Spleen (tissue), 11 donors: ENCODE measurements around the gene SPRN. TPM values are rescaled to one million over a fixed set of nuclear protein-coding genes. Genes with fewer than 3 reads are reported as not detected.

Source experiments
- DNase-seq: peaks from one replicate; pipeline ENCODE4 v3.0.0-alpha.2; 2020
- H3K27ac ChIP-seq, 8 donors: fragments of 200-600 bp; sonication (generic) in 7 of 8; 1 replicate in 4 of 8; 2 replicates in 4 of 8; pipeline versions ENCODE4 v1.5.0 to v1.8.0; 2016 to 2021; ENCODE audit warnings: inconsistent platforms in 4 of 8, mild to moderate bottlenecking in 4 of 8, moderate library complexity in 1 of 8
- H3K27me3 ChIP-seq, 7 donors: fragments of 200-600 bp; sonication (generic) in 6 of 7; replicated peaks in 1 of 7; 1 replicate in 4 of 7; 2 replicates in 3 of 7; pipeline versions ENCODE4 v1.5.0 to v1.8.0; 2016 to 2021; ENCODE audit warnings: inconsistent platforms in 3 of 7, mild to moderate bottlenecking in 1 of 7
- H3K36me3 ChIP-seq, 6 donors: fragments of 200-600 bp; sonication (generic) in 5 of 6; 1 replicate in 4 of 6; 2 replicates in 2 of 6; pipeline versions ENCODE4 v1.5.0 to v1.8.0; 2016 to 2021; ENCODE audit warnings: inconsistent platforms in 2 of 6
- H3K4me1 ChIP-seq, 6 donors: fragments of 200-600 bp; sonication (generic) in 5 of 6; 1 replicate in 3 of 6; 2 replicates in 3 of 6; pipeline versions ENCODE4 v1.5.0 to v1.8.0; 2016 to 2021; ENCODE audit warnings: inconsistent platforms in 3 of 6
- H3K4me3 ChIP-seq, 8 donors: fragments of 200-600 bp; sonication (generic) in 7 of 8; 1 replicate in 4 of 8; 2 replicates in 4 of 8; pipeline versions ENCODE4 v1.5.0 to v1.8.0; 2016 to 2021; ENCODE audit warnings: inconsistent platforms in 4 of 8, mild to moderate bottlenecking in 4 of 8, moderate library complexity in 2 of 8
- H3K9me3 ChIP-seq, 8 donors: fragments of 200-600 bp; sonication (generic) in 7 of 8; 1 replicate in 4 of 8; 2 replicates in 4 of 8; pipeline versions ENCODE4 v1.5.0 to v1.8.0; 2016 to 2021; ENCODE audit warnings: inconsistent platforms in 4 of 8
- CTCF ChIP-seq, 11 experiments: fragments of 200-600 bp in 7 of 11; fragments of 450-650 bp in 4 of 11; sonication (generic) in 4 of 11; IDR thresholded peaks in 8 of 11; conservative IDR thresholded peaks in 3 of 11; 1 replicate in 7 of 11; 2 replicates in 4 of 11; pipeline versions ENCODE4 v1.4.0 to v1.8.0; 2016 to 2021; ENCODE audit warnings: antibody characterized with exemption in 11 of 11, inconsistent platforms in 4 of 11, mild to moderate bottlenecking in 1 of 11
- POLR2A ChIP-seq, 3 donors: fragments of 450-650 bp; IDR thresholded peaks; one replicate each; pipeline ENCODE4 v1.5.1; 2017; ENCODE audit warnings: antibody characterized with exemption in 3 of 3, mild to moderate bottlenecking in 1 of 3
- POLR2AphosphoS5 ChIP-seq, 3 donors: sonication (generic); formaldehyde crosslinking; IDR thresholded peaks; one replicate each; pipeline ENCODE4 v1.5.1; 2017; ENCODE audit warnings: antibody characterized with exemption in 3 of 3
- WGBS, 5 donors: extraction: QIAGEN DNeasy Blood & Tissue Kit in 3 of 5; methylation state at CpG; one replicate each; pipeline versions ENCODE4 v1.1.5 to v1.1.7; 2013 to 2018; 5-methylcytosine and 5-hydroxymethylcytosine counted together
- intact Hi-C: fragments of 100-400 bp; cut with DNase I; formaldehyde crosslinking; loops from one replicate; pipeline ENCODE4 v1.15.0; 2023; ENCODE audit warnings: low total_unique reads
- polyA plus RNA-seq, 3 donors: library from polyadenylated mRNA; stranded (reverse); fragments of 200-250 nt; gene quantifications; one replicate each; pipeline ENCODE4 v1.2.1, GENCODE V29; 2013
- total RNA-seq, 7 donors: library from RNA; depleted of rRNA in 3 of 7; stranded (reverse); fragments of >200 nt in 3 of 7; fragmentation: NEBNext Ultra II Directional in 4 of 7; extraction: Animal tissue kit (Norgen Biotek cat#: 25700) in 4 of 7; gene quantifications; one replicate each; pipeline versions ENCODE4 v1.1.0 to v1.2.1, GENCODE V29; 2016 to 2021
- donor health status: healthy with polysubstance abuse.
- donor health status: DM: no; HTN: no; CAD: no; lungs with moderate emphysema.
- donor health status: DM: no; HTN: no; CAD: no.
- donor health status: Bipolar disorder and iron deficiency.
- donor health status: healthy.
- donor health status: DM: no; HTN: no; CAD: no.
- donor health status: DM: yes; HTN: yes; CAD: no.

The SPRN gene
- total and polyA plus RNA-seq, 10 donors = 0.14 to 0.58 (median 0.21) TPM; not detected in 4

GRCh38 chr10:133458021-133458709 is 33.7 kb upstream of the SPRN start:
- no peaks in the 10 kb centered on the region for H3K36me3 ChIP-seq
- H3K9me3 ChIP-seq = no peaks in the 10 kb centered on the region
- TF ChIP-seq CTCF (IDR thresholded peaks at IDR 0.05 in 8 of 11, conservative IDR thresholded peaks at IDR 0.05 in 3 of 11) = no peak
- TF ChIP-seq POLR2A (IDR thresholded peaks at IDR 0.05) = no peak
- no peak for TF ChIP-seq POLR2AphosphoS5 (IDR thresholded peaks at IDR 0.05)
- H3K4me3 ChIP-seq = no peak overlapping the region
- no peak overlapping the region for H3K27ac ChIP-seq
- no peaks in the 10 kb centered on the region for H3K27me3 ChIP-seq
- 85 to 93% (median 91%) methylated on average over 20 to 40 of the region's 40 CpGs for WGBS, 5 donors
- intact Hi-C loops = no loop called here
- H3K4me1 ChIP-seq = no peaks in the 10 kb centered on the region
- DNase-seq = no peak

DNA sequence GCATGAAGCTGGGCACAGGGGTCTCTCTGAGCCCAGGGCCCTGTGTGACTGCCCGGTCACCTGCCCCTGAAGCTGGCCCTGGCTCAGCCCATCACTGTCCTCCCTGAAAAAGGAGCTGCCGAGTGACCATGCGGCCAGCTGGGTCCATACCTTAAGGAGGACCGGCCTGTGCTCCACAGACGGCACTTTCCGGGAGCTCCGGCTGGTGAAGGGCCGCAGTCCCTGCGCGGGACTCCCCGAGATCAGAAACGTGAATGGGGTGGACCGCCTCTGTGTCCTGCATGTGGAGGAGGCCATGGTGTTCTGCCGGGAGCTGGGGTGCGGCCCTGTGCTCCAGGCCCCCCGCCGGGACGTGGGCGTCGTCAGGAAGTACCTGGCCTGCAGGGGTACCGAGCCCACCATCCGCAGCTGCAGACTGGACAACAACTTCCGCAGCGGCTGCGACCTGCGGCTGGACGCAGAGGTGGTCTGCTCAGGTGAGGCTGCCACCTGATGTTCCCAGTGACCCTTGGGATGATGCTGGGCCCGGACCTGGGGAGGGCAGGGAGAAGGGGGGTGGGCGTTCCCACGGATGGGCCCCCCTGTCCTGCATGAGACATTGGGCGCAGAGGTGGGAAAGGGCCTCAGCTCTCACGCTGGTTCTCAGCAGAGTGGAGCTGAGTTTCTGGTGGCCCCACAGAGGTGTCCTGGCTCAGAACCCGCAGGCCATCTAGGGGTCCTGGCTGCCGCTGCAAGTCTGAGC is 32.8 kb upstream of the SPRN start:
- TF ChIP-seq POLR2A (IDR thresholded peaks at IDR 0.05) (no peak), CTCF (IDR thresholded peaks at IDR 0.05 in 8 of 11, conservative IDR thresholded peaks at IDR 0.05 in 3 of 11) (no peak), POLR2AphosphoS5 (IDR thresholded peaks at IDR 0.05) (no peak)
- 89 to 93% (median 91%) methylated on average over 17 to 34 of the region's 34 CpGs for WGBS, 5 donors
- intact Hi-C loops = no loop called here
- H3K27ac ChIP-seq = no peak overlapping the region
- H3K4me1 ChIP-seq = no peaks in the 10 kb centered on the region
- no peak overlapping the region for H3K4me3 ChIP-seq
- DNase-seq = peak; percentile 66
- H3K27me3 ChIP-seq = no peaks in the 10 kb centered on the region
- no peaks in the 10 kb centered on the region for H3K36me3 ChIP-seq
- no peaks in the 10 kb centered on the region for H3K9me3 ChIP-seq

GRCh38 chr10:133456041-133456951 is 31.9 kb upstream of the SPRN start:
- intact Hi-C loops = no loop called here
- Histone ChIP-seq H3K9me3 (no peaks in the 10 kb centered on the region), H3K36me3 (no peaks in the 10 kb centered on the region), H3K4me3 (no peak overlapping the region), H3K4me1 (no peaks in the 10 kb centered on the region), H3K27ac (no peak overlapping the region), H3K27me3 (no peaks in the 10 kb centered on the region)
- WGBS, 5 donors = 80 to 91% (median 87%) methylated on average over 26 to 46 of the region's 46 CpGs
- TF ChIP-seq CTCF (IDR thresholded peaks at IDR 0.05 in 8 of 11, conservative IDR thresholded peaks at IDR 0.05 in 3 of 11) (no peak), POLR2A (IDR thresholded peaks at IDR 0.05) (no peak), POLR2AphosphoS5 (IDR thresholded peaks at IDR 0.05) (no peak)
- no peak for DNase-seq
